CD4-positive, alpha-beta memory T cell (primary cell): ENCODE data around the gene EIF3J. TPM values are rescaled to one million over a fixed set of nuclear protein-coding genes. Genes with fewer than 3 reads are reported as not detected.

Experiments
- polyA plus RNA-seq, 2 donors: library from polyadenylated mRNA; unstranded; fragments of 300-500 nt; fragmentation: Illumina TruSeq; gene quantifications; one replicate each; pipeline ENCODE4 v1.2.3, GENCODE V29; 2021
- total RNA-seq, 2 experiments: library from RNA; stranded (reverse); gene quantifications; one replicate each; pipeline ENCODE4 v1.2.3, GENCODE V29; 2021

Gene EIF3J
- total and polyA plus RNA-seq, 4 experiments from 2014 or later, result 20.4 to 76.8 (median 48.0) TPM

Other genes with a start within 250 kb of the EIF3J start
- gene GOLM2, start 248.4 kb upstream of the EIF3J start, total RNA-seq, result 10 to 100 TPM; 52.4 to 53.3 TPM
- 10 to 100 TPM; 48.4 to 58.4 TPM for gene GOLM2, start 248.4 kb upstream of the EIF3J start, polyA plus RNA-seq
- 10 to 100 TPM; 72.0 to 74.4 TPM for gene CTDSPL2, start 109.5 kb upstream of the EIF3J start, total RNA-seq
- gene CTDSPL2, start 109.5 kb upstream of the EIF3J start, polyA plus RNA-seq, result 10 to 100 TPM; 33.5 to 44.5 TPM
- gene SPG11, start 126.5 kb downstream of the EIF3J start, total RNA-seq, result 100 to 1,000 TPM; 112 to 121 TPM
- 10 to 100 TPM; 12.2 to 26.8 TPM for gene SPG11, start 126.5 kb downstream of the EIF3J start, polyA plus RNA-seq
- 10 to 100 TPM; 62.1 to 62.8 TPM for gene PATL2, start 174.2 kb downstream of the EIF3J start, total RNA-seq
- 1 to 10 TPM; 5.7 to 7.5 TPM for gene PATL2, start 174.2 kb downstream of the EIF3J start, polyA plus RNA-seq
- 1,000 to 10,000 TPM; 7,421 to 7,929 TPM for gene B2M, start 174.4 kb downstream of the EIF3J start, total RNA-seq
- gene B2M, start 174.4 kb downstream of the EIF3J start, polyA plus RNA-seq, result over 10,000 TPM; 34,708 to 62,423 TPM
- 10 to 100 TPM; 38.1 to 40.7 TPM for gene TRIM69, start 199.4 kb downstream of the EIF3J start, total RNA-seq
- 10 to 100 TPM; 25.8 to 42.0 TPM for gene TRIM69, start 199.4 kb downstream of the EIF3J start, polyA plus RNA-seq